GM12878 (cell line): Measurements from ENCODE around the gene HDAC3. TPM values are rescaled to one million over a fixed set of nuclear protein-coding genes. Genes with fewer than 3 reads are reported as not detected.

Experiments
- ATAC-seq: fragments of 200-7000 bp; cut with Tn5 transposase; 3 replicates; pipeline ENCODE4 v1.9.1; 2020; ENCODE audit warnings: mild to moderate bottlenecking, moderate library complexity
- BruUV-seq: library from RNA; stranded (reverse); fragments of 400-500 nt; replicated peaks from 2 replicates; lab custom pipeline; 2021; lab: Mats Ljungman, UMichigan
- CTCF ChIA-PET: fragments of 300-600 bp; sonication (Branson Sonifier 250); formaldehyde crosslinking; extraction: SDS; loops from one replicate; lab custom pipeline; 2021; ENCODE audit warnings: inconsistent platforms; lab: Yijun Ruan, JAX
- POLR2A ChIA-PET: fragments of 350-600 bp; formaldehyde crosslinking; extraction: SDS; loops from one replicate; lab custom pipeline; 2021; ENCODE audit warnings: inconsistent platforms; lab: Charles Lee
- RAD21 ChIA-PET: fragments of 300-600 bp; sonication (Branson Sonifier 250); formaldehyde crosslinking; loops from one replicate; lab custom pipeline; 2023; ENCODE audit warnings: antibody characterized with exemption; ENCODE audit not compliant: unreplicated experiment; lab: Charles Lee
- SMC1A ChIA-PET: fragments of 300-600 bp; sonication (Branson Sonifier 250); formaldehyde crosslinking; loops from one replicate; lab custom pipeline; 2023; ENCODE audit not compliant: unreplicated experiment, uncharacterized antibody; lab: Charles Lee
- DNase-seq: peaks from one replicate; pipeline ENCODE4 v3.0.0-alpha.2; 2011; ENCODE audit warnings: low read depth, low spot score
- FAIRE-seq: peaks from 3 replicates; lab custom pipeline; 2011; peaks lifted over from hg19 to GRCh38; lab: Jason Lieb, UNC
- H2AFZ ChIP-seq: 2 replicates; pipeline ENCODE4 v1.6.0; 2011; ENCODE audit warnings: low read depth, low read length, control low read depth; ENCODE audit not compliant: control insufficient read depth
- H3K27ac ChIP-seq: 2 replicates; pipeline ENCODE4 v1.5.1; 2011; ENCODE audit warnings: control low read depth; ENCODE audit not compliant: control insufficient read depth, insufficient read depth
- H3K27me3 ChIP-seq, 2 experiments: replicated peaks in 1 of 2; 2 replicates each; pipeline versions ENCODE4 v1.6.0 to v1.6.1; 2011; ENCODE audit warnings: low read length in 1 of 2; ENCODE audit not compliant: control insufficient read depth in 2 of 2, insufficient read depth in 2 of 2
- H3K36me3 ChIP-seq, 2 experiments: 2 replicates each; pipeline ENCODE4 v1.5.1; 2011; ENCODE audit warnings: low read length in 1 of 2; ENCODE audit not compliant: control insufficient read depth in 2 of 2, insufficient read depth in 2 of 2
- H3K4me1 ChIP-seq: 2 replicates; pipeline ENCODE4 v1.6.1; 2011; ENCODE audit warnings: mild to moderate bottlenecking, low read length, moderate library complexity, mixed read lengths; ENCODE audit not compliant: control insufficient read depth, insufficient read depth
- H3K4me2 ChIP-seq: 2 replicates; pipeline ENCODE4 v1.6.0; 2011; ENCODE audit warnings: control low read depth; ENCODE audit not compliant: control insufficient read depth, insufficient read depth
- H3K4me3 ChIP-seq: fragments of 200-600 bp; sonication (generic); 2 replicates; pipeline ENCODE4 v1.5.1; 2016
- H3K79me2 ChIP-seq: 2 replicates; pipeline ENCODE4 v1.6.0; 2011; ENCODE audit warnings: low read length; ENCODE audit not compliant: control insufficient read depth, insufficient read depth
- H3K9ac ChIP-seq: 2 replicates; pipeline ENCODE4 v1.8.0; 2011; ENCODE audit warnings: low read length, control low read depth, mixed read lengths; ENCODE audit not compliant: control insufficient read depth, insufficient read depth
- H3K9me3 ChIP-seq: replicated peaks from 3 replicates; pipeline ENCODE4 v1.5.1; 2011; ENCODE audit warnings: mild to moderate bottlenecking, low read length; ENCODE audit not compliant: control insufficient read depth, insufficient read depth
- H4K20me1 ChIP-seq: 2 replicates; pipeline ENCODE4 v1.6.0; 2011; ENCODE audit not compliant: control insufficient read depth, insufficient read depth
- BACH1 ChIP-seq: fragments of 450-650 bp; IDR thresholded peaks from 2 replicates; pipeline ENCODE4 v1.6.1; 2017; ENCODE audit warnings: mild to moderate bottlenecking, borderline replicate concordance
- BCLAF1 ChIP-seq: fragments of 450-650 bp; IDR thresholded peaks from 2 replicates; pipeline ENCODE4 v1.6.1; 2017; ENCODE audit warnings: antibody characterized with exemption, mild to moderate bottlenecking, moderate library complexity
- CBX3 ChIP-seq: fragments of 200-600 bp; sonication (generic); IDR thresholded peaks from 2 replicates; pipeline ENCODE4 v1.6.1; 2016; ENCODE audit warnings: low read depth, borderline replicate concordance
- DPF2 ChIP-seq: fragments of 450-650 bp; IDR thresholded peaks from 2 replicates; pipeline ENCODE4 v1.6.1; 2017; ENCODE audit warnings: mild to moderate bottlenecking
- HDAC2 ChIP-seq: fragments of 200-600 bp; sonication (generic); IDR thresholded peaks from 2 replicates; pipeline ENCODE4 v1.6.1; 2017
- IKZF1 ChIP-seq: fragments of 450-650 bp; conservative IDR thresholded peaks from 2 replicates; pipeline ENCODE4 v1.6.1; 2017; ENCODE audit warnings: antibody characterized with exemption, mild to moderate bottlenecking
- IRF4 ChIP-seq: IDR thresholded peaks from 2 replicates; pipeline ENCODE4 v1.6.1; 2011; ENCODE audit warnings: low read depth, low read length
- JUNB ChIP-seq: IDR thresholded peaks from 2 replicates; pipeline ENCODE4 v1.6.1; 2016; ENCODE audit warnings: antibody characterized with exemption, mild to moderate bottlenecking
- KDM1A ChIP-seq: fragments of 200-600 bp; sonication (generic); IDR thresholded peaks from 2 replicates; pipeline ENCODE4 v1.6.1; 2016; ENCODE audit warnings: borderline replicate concordance
- NKRF ChIP-seq: fragments of 450-650 bp; conservative IDR thresholded peaks from 2 replicates; pipeline ENCODE4 v1.6.1; 2017; ENCODE audit warnings: mild to moderate bottlenecking, moderate library complexity
- POLR2AphosphoS5 ChIP-seq: IDR thresholded peaks from 2 replicates; pipeline ENCODE4 v1.6.1; 2011; ENCODE audit warnings: mild to moderate bottlenecking, low read length, inconsistent platforms
- POU2F2 ChIP-seq: IDR thresholded peaks from 3 replicates; pipeline ENCODE4 v1.6.1; 2011; ENCODE audit warnings: low read depth, mild to moderate bottlenecking, low read length, borderline replicate concordance
- RELA ChIP-seq: fragments of 450-650 bp; IDR thresholded peaks from 2 replicates; pipeline ENCODE4 v1.8.0; 2014; ENCODE audit warnings: borderline replicate concordance; ENCODE audit not compliant: partially characterized antibody
- RUNX3 ChIP-seq: IDR thresholded peaks from 2 replicates; pipeline ENCODE4 v1.6.1; 2012; ENCODE audit warnings: low read length, inconsistent platforms
- TCF12 ChIP-seq: IDR thresholded peaks from 2 replicates; pipeline ENCODE4 v1.6.1; 2011; ENCODE audit warnings: low read depth, mild to moderate bottlenecking, low read length
- TCF7 ChIP-seq: IDR thresholded peaks from 2 replicates; pipeline ENCODE4 v1.6.1; 2014; ENCODE audit warnings: antibody characterized with exemption, borderline replicate concordance
- ZBED1 ChIP-seq: IDR thresholded peaks from 2 replicates; pipeline ENCODE4 v1.6.1; 2016; ENCODE audit warnings: borderline replicate concordance
- ZBTB33 ChIP-seq: fragments of 450-650 bp; IDR thresholded peaks from 2 replicates; pipeline ENCODE4 v1.6.1; 2017; ENCODE audit warnings: mild to moderate bottlenecking
- WGBS: methylation state at CpG from one replicate; pipeline ENCODE4 v1.1.6; 2016; ENCODE audit warnings: low lambda C conversion rate; ENCODE audit not compliant: insufficient replicate concordance, insufficient coverage; ENCODE audit errors: missing lambda C conversion rate; 5-methylcytosine and 5-hydroxymethylcytosine counted together
- in situ Hi-C: fragments of 300-500 bp; cut with MboI; formaldehyde crosslinking; loops from 9 replicates; pipeline ENCODE4 v1.14.3; 2018; ENCODE audit warnings: mixed read lengths
- intact Hi-C: fragments of 100-400 bp; cut with micrococcal nuclease; formaldehyde crosslinking; loops from one replicate; pipeline ENCODE4 v1.14.2; 2022; ENCODE audit not compliant: unreplicated experiment
- polyA plus RNA-seq, 11 experiments: library from polyadenylated mRNA; depleted of rRNA in 4 of 11; unstranded in 6 of 11; stranded (reverse) in 5 of 11; fragments of >200 nt; fragmentation: Nextera tagmentation in 4 of 11; fragmentation: Illumina TruSeq in 1 of 11; extraction: Ambion mirVana in 4 of 11; extraction: Trizol in 1 of 11; gene quantifications; 1 replicate in 1 of 11; 2 replicates in 10 of 11; pipeline versions ENCODE4 v1.2.1 to v1.2.3, GENCODE V29; 2011 to 2016; ENCODE audit warnings: inconsistent platforms in 2 of 11, missing spikeins in 2 of 11, low read depth in 1 of 11
- total RNA-seq, 4 experiments: library from RNA; depleted of rRNA in 3 of 4; stranded (reverse); fragments of >200 nt in 3 of 4; fragmentation: Illumina TruSeq in 1 of 4; extraction: Trizol in 1 of 4; gene quantifications; 2 replicates each; pipeline versions ENCODE4 v1.2.1 to v1.2.3, GENCODE V29; 2013 to 2021

The HDAC3 gene
- total and polyA plus RNA-seq, 10 of the 15 experiments (the other 5 are each of a cell fraction or from before 2014, with no cell fraction given), result 62.2 to 140 (median 112) TPM

- Histone ChIP-seq H2AFZ (no peak overlapping the region), H3K79me2 (peaks cover 74% of the 10 kb centered on the region), H3K27me3 (no peaks in the 10 kb centered on the region), H3K27ac (no peak overlapping the region; the same call in 1 of the 2 replicates), H3K36me3 (peaks cover 3 to 8% of the 10 kb centered on the region in 2 experiments), H3K4me3 (no peak overlapping the region), H3K9ac (no peak overlapping the region), H3K4me1 (peaks cover 11% of the 10 kb centered on the region), H4K20me1 (no peaks in the 10 kb centered on the region), H3K4me2 (no peak overlapping the region), H3K9me3 (no peaks in the 10 kb centered on the region)
- intact Hi-C loops (loop anchor here (10.0 kb wide), 1 partner anchor 366 kb away; the partner anchor contains the start of gene RNF14), in situ Hi-C loops (no loop called here)
- FAIRE-seq (no peak), ATAC-seq (peak; percentile 68), DNase-seq (no peak)
- ChIA-PET SMC1A (interaction anchor here (0.6 to 4.0 kb wide), 12 partner anchors 10 to 156 kb away, joined by 3 to 45 read pairs (median 4); partner anchors contain the start of gene DIAPH1), RAD21 (interaction anchor here (0.8 to 4.3 kb wide), 8 partner anchors 7 to 617 kb away, joined by 3 to 60 read pairs (median 6); partner anchors contain the start of genes DIAPH1 and FCHSD1), CTCF (interaction anchor here (1.0 to 3.9 kb wide), 15 partner anchors 9 to 362 kb away, joined by 3 to 43 read pairs (median 7); partner anchors contain the start of genes DIAPH1, HDAC3, PCDHGA10 and RELL2), POLR2A (interaction anchor here (1.9 to 4.6 kb wide), 4 partner anchors 9 to 38 kb away, joined by 5 to 41 read pairs (median 16); partner anchors contain the start of genes DIAPH1, HDAC3 and RELL2)
- TF ChIP-seq BACH1 (no peak), TCF7 (no peak), POLR2AphosphoS5 (no peak), IKZF1 (no peak), NKRF (no peak), RELA (no peak), CBX3 (no peak), IRF4 (no peak), TCF12 (no peak), DPF2 (no peak), HDAC2 (no peak), RUNX3 (no peak), KDM1A (no peak), ZBED1 (no peak), BCLAF1 (no peak), JUNB (no peak), POU2F2 (no peak), ZBTB33 (no peak)
- TSS peak; percentile 34 for BruUV-seq
- 3% methylated on average over 3 of the region's 3 CpGs for WGBS
These were observed 38.0 kb downstream of the HDAC3 start for GRCh38 chr5:141598391-141599345.
